GM19025 (cell line): ENCODE results near the gene AIFM3.

Experiments
- ATAC-seq: cut with Tn5 transposase; IDR thresholded peaks from one replicate; pipeline ENCODE4 v1.9.1; 2021; ENCODE audit warnings: mild to moderate bottlenecking, low read depth, moderate library complexity; ENCODE audit not compliant: unreplicated experiment

AIFM3 gene

DNA sequence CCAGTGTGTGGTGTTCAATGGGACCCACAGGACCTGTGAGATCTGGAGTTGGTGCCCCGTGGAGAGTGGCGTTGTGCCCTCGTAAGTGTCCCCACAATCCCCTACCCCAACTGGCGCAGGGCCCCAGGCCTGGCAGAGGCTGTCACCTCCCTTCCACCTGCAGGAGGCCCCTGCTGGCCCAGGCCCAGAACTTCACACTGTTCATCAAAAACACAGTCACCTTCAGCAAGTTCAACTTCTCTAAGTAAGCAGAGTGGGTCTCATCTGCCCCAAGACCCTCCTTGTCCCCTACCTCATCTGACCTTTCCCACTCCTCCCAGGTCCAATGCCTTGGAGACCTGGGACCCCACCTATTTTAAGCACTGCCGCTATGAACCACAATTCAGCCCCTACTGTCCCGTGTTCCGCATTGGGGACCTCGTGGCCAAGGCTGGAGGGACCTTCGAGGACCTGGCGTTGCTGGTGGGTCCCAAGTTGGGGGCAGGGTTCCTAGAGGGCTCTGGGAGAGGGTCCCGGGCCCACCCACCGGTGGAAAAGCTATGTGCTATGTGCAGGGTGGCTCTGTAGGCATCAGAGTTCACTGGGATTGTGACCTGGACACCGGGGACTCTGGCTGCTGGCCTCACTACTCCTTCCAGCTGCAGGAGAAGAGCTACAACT is 56.0 kb downstream of the AIFM3 start:
- no peak for ATAC-seq

DNA sequence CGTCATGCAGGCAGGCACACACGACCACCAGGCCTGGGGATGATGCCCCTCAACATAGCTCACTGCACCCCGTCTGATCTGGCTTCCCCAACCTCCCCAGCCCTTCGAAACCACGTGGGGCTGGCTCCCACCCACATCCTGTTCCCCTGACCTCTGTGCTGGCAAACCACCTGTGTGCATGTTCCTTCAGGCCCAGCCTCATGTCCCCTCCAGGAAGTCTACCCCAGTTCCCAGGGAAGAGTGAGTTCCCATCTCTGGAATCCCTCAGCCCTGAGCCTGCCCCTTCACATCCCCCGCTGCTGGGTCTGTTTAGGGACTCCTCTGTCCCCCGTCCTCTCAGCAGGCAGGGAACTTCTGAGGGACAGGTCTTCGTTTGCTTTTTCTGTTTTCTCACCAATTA is 58.2 kb downstream of the AIFM3 start:
- ATAC-seq, result no peak

DNA sequence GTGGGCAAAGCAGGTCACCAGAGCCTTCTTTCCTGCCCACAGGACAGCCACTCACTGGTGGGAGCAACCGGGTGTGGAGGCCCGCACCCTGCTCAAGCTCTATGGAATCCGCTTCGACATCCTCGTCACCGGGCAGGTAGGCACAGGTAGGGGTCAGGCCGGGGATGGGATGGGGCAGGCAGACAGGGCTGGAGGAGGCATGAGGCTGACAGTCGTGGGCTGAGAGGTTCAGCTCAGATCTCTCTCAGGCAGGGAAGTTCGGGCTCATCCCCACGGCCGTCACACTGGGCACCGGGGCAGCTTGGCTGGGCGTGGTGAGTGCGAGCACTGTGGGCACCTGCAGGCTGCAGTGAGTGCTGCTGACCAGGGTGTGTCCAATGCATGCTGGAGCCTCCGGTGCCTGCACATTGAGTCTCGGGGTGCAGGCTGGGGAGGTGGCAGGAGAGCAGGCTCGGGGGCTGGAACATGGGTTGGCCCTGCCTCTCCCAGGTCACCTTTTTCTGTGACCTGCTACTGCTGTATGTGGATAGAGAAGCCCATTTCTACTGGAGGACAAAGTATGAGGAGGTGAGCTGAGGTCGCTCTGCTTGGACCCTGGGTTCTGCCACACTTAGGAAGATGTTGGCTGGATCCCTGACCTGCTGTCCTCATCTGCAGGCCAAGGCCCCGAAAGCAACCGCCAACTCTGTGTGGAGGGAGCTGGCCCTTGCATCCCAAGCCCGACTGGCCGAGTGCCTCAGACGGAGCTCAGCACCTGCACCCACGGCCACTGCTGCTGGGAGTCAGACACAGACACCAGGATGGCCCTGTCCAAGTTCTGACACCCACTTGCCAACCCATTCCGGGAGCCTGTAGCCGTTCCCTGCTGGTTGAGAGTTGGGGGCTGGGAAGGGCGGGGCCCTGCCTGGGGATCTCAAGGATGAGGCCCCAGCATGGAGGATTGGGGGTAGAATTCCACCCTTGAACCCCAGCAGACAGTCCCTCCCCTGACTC is 59.0 kb downstream of the AIFM3 start:
- ATAC-seq, result no peak

DNA sequence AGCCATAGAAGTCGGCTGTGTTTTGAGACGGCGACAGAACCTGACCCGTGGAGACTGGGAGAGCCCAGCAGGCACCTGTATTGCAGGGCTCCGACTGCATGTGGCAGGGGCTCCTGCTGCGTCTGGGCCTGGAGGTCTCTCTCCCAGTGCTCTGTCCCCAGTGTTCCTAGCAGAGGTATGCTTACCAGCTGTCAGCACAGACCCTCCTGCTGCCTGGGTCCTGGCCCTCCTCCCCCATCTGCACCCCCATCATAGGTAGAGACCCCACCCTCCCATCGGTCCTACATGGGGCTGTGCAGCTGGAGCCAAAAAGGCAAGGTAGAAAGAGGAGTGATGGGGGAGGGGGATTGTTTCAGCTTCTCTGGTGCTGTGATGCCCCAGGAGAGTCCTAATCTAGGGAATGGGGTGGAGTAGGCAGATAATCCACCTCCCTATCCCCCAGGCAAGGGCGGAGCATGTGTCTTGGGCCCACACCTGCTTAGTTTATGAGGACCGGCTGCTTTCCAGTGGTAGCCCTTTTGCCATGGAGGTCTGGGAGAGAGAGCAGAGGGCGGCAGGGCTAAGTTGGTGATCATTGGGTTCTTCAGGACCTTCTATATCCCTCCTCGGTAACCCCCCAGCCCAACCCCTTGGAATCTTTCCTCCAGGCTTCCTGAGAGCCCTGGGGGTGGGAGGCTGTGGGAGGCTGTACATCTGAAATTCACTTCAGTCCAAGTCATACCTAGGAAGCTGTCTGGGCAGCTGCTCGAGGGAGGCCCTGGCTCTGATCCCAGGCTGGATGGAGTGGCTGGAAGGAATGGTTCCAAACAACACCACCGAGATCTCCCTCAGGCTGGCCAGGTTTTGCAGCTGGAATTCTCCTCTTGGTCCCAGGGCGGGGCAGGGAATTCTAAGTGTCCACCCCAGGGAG is 60.0 kb downstream of the AIFM3 start:
- no peak for ATAC-seq

DNA sequence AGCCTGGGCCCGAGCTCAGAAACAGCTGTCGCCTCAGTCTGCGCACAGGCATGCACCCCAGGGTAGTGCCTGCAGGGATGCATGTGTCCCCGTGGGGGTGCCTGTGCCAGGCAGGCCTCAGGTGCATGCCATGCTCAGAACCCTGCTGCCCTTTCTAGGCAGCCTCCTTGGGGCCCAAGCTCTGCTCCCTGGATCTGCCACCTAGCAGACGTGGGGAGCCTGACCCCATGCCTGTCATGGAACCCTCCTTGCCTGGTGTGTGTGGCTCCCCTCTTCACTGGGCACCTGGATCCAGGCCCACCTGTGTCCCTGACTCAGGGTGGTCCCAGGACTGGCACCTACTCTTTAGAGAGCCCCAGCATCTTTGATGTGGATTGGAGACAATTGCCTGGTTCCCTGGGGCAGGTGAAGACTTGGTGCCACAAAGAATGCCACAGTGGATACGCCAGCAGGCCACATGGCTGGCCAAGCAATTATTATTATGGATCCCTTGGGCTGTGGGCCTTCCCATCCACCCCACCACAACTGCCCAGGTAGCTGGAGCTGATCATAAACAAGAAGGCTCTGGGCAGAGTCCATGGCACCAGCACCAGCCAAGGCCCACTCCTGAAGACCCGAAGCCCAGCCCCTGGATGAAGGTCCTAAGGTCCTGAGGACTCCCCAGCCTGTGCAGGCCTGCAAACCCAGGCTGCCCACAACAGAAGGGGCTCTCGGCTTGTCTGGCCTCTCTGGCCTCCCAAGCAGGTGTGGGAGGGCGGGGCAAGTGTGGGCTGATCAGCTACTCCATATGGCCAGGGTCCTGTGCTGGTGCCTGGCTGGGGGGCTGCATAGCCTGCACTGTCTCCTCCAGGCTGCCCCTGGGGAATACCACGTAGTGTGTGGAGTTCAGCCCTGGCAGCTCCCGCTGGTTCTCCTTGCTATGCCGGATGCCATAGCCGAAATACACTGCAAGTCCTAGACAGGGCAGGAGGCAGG is 61.5 kb downstream of the AIFM3 start:
- ATAC-seq, result no peak

DNA sequence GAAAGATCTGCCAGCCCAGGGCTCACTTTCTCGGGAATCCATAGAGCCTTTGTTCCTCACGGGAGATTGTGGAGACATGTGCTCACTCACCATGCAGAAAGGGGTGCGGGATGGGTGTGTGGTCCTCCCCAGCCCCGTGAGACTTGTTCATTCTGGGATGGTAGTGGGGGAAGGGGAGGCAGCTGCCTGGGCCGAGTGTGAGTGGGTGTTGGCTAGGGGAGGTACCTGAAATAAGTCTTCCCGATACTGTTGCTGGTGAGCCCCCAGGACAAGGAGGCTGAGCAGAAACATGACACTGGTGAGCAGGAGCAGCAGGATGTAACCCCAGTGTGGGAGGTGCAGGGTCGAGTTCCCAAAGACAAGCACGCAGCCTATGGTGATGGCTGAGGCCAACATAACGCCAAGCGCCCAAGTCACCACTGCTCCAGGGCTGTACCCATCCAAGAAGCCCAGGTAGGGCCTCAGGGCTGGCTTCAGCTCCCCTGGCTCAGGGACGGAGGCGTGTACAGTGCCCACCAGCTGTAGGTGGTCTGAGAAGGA is 62.5 kb downstream of the AIFM3 start:
- ATAC-seq, result no peak

DNA sequence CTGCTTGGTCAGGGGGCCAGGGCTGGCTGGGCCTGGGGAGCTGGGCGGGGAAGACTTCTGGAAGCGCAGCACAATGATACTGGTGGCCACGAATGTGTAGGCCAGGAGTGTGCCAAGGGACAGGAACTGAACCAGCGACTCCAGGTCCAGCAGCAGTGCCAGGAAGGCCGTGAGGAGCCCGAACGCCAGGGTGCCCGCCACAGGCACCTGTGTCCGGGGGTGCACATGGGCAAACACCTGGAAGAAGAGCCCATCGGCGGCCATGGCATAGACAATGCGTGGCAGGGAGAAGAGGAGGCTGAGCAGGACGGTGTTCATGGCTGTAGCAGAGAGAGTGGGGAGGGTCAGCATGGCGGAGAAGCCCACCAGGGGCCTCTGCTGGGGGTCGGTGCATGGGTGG is 63.0 kb downstream of the AIFM3 start:
- ATAC-seq, result no peak
